B cell (primary cell): ENCODE results near the gene XYLT1. TPM values are rescaled to one million over a fixed set of nuclear protein-coding genes. Genes with fewer than 3 reads are reported as not detected.

Source experiments
- ATAC-seq: fragments of 200-7000 bp; cut with Tn5 transposase; one replicate; pipeline ENCODE4 v1.10.0; 2021; ENCODE audit warnings: low read depth, mild to moderate bottlenecking, moderate number of reproducible peaks, moderate library complexity
- CTCF ChIA-PET: fragments of 350-600 bp; sonication (Branson Sonifier 250); formaldehyde crosslinking; loops from one replicate; lab custom pipeline; 2021; ENCODE audit warnings: antibody characterized with exemption, inconsistent platforms; lab: Charles Lee
- POLR2A ChIA-PET: fragments of 350-600 bp; sonication (Branson Sonifier 250); formaldehyde crosslinking; loops from one replicate; lab custom pipeline; 2021; ENCODE audit warnings: antibody characterized with exemption; lab: Charles Lee
- DNase-seq: peaks from one replicate; pipeline ENCODE4 v3.0.0; 2013
- H2AFZ ChIP-seq: 2 replicates; pipeline ENCODE4 v1.6.1; 2012; ENCODE audit warnings: mild to moderate bottlenecking, low read depth, low read length; ENCODE audit not compliant: insufficient read depth, poor library complexity, severe bottlenecking
- H3K27ac ChIP-seq, 2 donors: 1 replicate in 1 of 2; 2 replicates in 1 of 2; pipeline ENCODE4 v1.5.1; 2012 to 2013; ENCODE audit warnings: low read length in 2 of 2, mild to moderate bottlenecking in 2 of 2, moderate library complexity in 1 of 2
- H3K27me3 ChIP-seq, 4 experiments: fragments of 200-600 bp in 1 of 4; sonication (generic) in 1 of 4; replicated peaks in 1 of 4; 1 replicate in 2 of 4; 2 replicates in 2 of 4; pipeline versions ENCODE4 v1.6.1 to v1.7.0; 2013 to 2016; ENCODE audit warnings: low read length in 3 of 4, mild to moderate bottlenecking in 2 of 4, mixed read lengths in 1 of 4, moderate library complexity in 1 of 4; ENCODE audit not compliant: insufficient read depth in 4 of 4, control insufficient read depth in 3 of 4; ENCODE audit errors: control extremely low read depth in 1 of 4
- H3K36me3 ChIP-seq, 2 experiments: replicated peaks in 1 of 2; 1 replicate in 1 of 2; 2 replicates in 1 of 2; pipeline versions ENCODE4 v1.6.1 to v1.7.1; 2013; ENCODE audit warnings: low read length in 1 of 2; ENCODE audit not compliant: insufficient read depth in 2 of 2, control insufficient read depth in 1 of 2; ENCODE audit errors: control extremely low read depth in 1 of 2, extremely low read depth in 1 of 2
- H3K4me1 ChIP-seq, 2 donors: fragments of 200-600 bp in 1 of 2; sonication (generic) in 1 of 2; 1 replicate in 1 of 2; 2 replicates in 1 of 2; pipeline versions ENCODE4 v1.5.1 to v1.6.1; 2013 to 2017; ENCODE audit warnings: low read length in 2 of 2; ENCODE audit not compliant: control insufficient read depth in 2 of 2, insufficient read depth in 2 of 2
- H3K4me2 ChIP-seq: replicated peaks from 2 replicates; pipeline ENCODE3; 2012; ENCODE audit warnings: mild to moderate bottlenecking, low read depth, low read length; ENCODE audit not compliant: poor library complexity, severe bottlenecking
- H3K4me3 ChIP-seq, 5 experiments: fragments of 200-600 bp in 1 of 5; sonication (generic) in 1 of 5; 1 replicate in 3 of 5; 2 replicates in 2 of 5; pipeline versions ENCODE4 v1.5.1 to v1.7.0; 2011 to 2016; ENCODE audit warnings: low read length in 4 of 5, mild to moderate bottlenecking in 4 of 5, low read depth in 2 of 5, control low read depth in 1 of 5, moderate library complexity in 1 of 5; ENCODE audit not compliant: insufficient read depth in 1 of 5; ENCODE audit errors: control extremely low read depth in 1 of 5, extremely low read depth in 1 of 5
- H3K79me2 ChIP-seq: fragments of 200-600 bp; sonication (generic); one replicate; pipeline ENCODE4 v1.6.0; 2016; ENCODE audit warnings: low read length; ENCODE audit not compliant: control insufficient read depth, insufficient read depth
- H3K9ac ChIP-seq: fragments of 200-600 bp; sonication (generic); 2 replicates; pipeline ENCODE4 v1.6.1; 2017; ENCODE audit warnings: mild to moderate bottlenecking, low read length, moderate library complexity
- H3K9me3 ChIP-seq, 3 donors: one replicate each; pipeline versions ENCODE4 v1.6.1 to v1.7.1; 2013; ENCODE audit warnings: low read length in 2 of 3; ENCODE audit not compliant: control insufficient read depth in 2 of 3, insufficient read depth in 1 of 3; ENCODE audit errors: control extremely low read depth in 1 of 3
- H4K20me1 ChIP-seq: 2 replicates; pipeline ENCODE4 v1.6.0; 2012; ENCODE audit warnings: mild to moderate bottlenecking, low read length; ENCODE audit not compliant: insufficient read depth, control insufficient read depth, poor library complexity, severe bottlenecking
- H3K27ac Mint-ChIP-seq: one replicate; pipeline ENCODE4 v1.8.0; 2021; ENCODE audit warnings: mixed read lengths
- H3K27me3 Mint-ChIP-seq: one replicate; pipeline ENCODE4 v1.8.0; 2021; ENCODE audit warnings: mixed read lengths
- H3K4me1 Mint-ChIP-seq: one replicate; pipeline ENCODE4 v1.8.0; 2021; ENCODE audit warnings: mixed read lengths
- H3K4me3 Mint-ChIP-seq: one replicate; pipeline ENCODE4 v1.8.0; 2021; ENCODE audit warnings: mixed read lengths
- H3K9me3 Mint-ChIP-seq: one replicate; pipeline ENCODE4 v1.8.0; 2022; ENCODE audit warnings: mixed read lengths; ENCODE audit not compliant: insufficient read depth
- EZH2 ChIP-seq: IDR thresholded peaks from 2 replicates; pipeline ENCODE4 v1.6.1; 2012; ENCODE audit warnings: borderline replicate concordance, low read depth, mild to moderate bottlenecking, moderate library complexity, low read length; ENCODE audit not compliant: insufficient read depth, poor library complexity, severe bottlenecking
- WGBS: methylation state at CpG from one replicate; pipeline ENCODE4 v1.1.5; 2013; ENCODE audit warnings: missing lambda C conversion rate; ENCODE audit not compliant: insufficient coverage; 5-methylcytosine and 5-hydroxymethylcytosine counted together
- intact Hi-C: fragments of 100-400 bp; cut with micrococcal nuclease; formaldehyde crosslinking; loops from one replicate; pipeline ENCODE4 v1.10.0; 2022
- polyA plus RNA-seq: library from polyadenylated mRNA; depleted of rRNA; stranded (reverse); fragments of >200 nt; gene quantifications from 2 replicates; pipeline ENCODE4 v1.2.3, GENCODE V29; 2012
- total RNA-seq, 2 donors: library from RNA; stranded (reverse); fragments of 120-200 nt in 1 of 2; gene quantifications; 1 replicate in 1 of 2; 2 replicates in 1 of 2; pipeline versions ENCODE4 v1.2.3 to v1.2.4, GENCODE V29; 2013 to 2022
- TF ChIP-seq, protein P1 (sequence below): fragments of 200-600 bp; IDR thresholded peaks from one replicate; pipeline ENCODE4 v1.8.0; 2022; ENCODE audit warnings: antibody characterized with exemption, mild to moderate bottlenecking

XYLT1 gene
- total and polyA plus RNA-seq, 2 donors (not counting 1 experiment from before 2014, with no cell fraction given): 8.7 to 59.6 TPM

DNA sequence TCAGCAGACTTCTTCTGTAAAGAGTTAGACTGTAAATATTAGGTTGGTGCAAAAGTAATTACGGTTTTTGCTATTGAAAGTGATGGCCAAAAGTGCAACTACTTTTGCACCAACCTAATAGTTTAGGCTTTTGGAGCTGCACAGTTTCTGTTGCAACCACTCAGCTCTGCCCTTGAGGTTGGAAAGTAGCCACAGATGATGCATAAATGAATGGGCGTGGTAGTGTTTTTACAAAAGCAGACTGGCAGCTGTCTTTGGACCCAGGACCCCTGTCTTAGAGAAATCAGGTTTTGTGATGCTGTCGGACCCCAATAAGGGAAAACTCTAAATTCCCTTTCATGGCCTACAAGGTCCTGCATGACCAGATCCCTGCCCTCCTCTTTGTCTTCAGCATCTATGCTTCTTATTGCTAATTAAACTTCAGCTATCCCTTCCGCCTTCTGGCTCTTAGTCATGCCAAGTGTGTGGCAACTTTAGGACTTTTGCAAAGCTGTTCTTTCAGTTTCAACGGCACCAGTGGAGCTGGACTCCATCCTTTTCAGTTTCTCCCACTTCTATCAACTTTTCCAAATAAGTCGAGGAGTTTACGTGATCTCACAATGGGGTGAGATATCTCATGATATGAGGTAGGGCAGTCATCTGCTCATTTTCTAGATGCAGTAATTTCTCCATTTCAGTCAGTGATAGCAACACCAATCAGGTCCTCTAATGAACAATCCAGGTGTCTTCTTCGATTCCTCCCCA, 232.3 kb downstream of the XYLT1 start:
- H3K79me2 ChIP-seq: peaks cover 36% of the 10 kb centered on the region
- H3K4me2 ChIP-seq: no peak overlapping the region
- H3K27me3 ChIP-seq: no peaks in the 10 kb centered on the region
- H3K36me3 ChIP-seq: peaks cover 0 to 3% of the 10 kb centered on the region in 2 experiments
- peaks cover 47% of the 10 kb centered on the region for H3K4me1 Mint-ChIP-seq
- peak overlapping the region; percentile 15 for H3K4me3 Mint-ChIP-seq
- H3K9ac ChIP-seq: no peak overlapping the region
- DNase-seq (no peak), ATAC-seq (no peak)
- no peak overlapping the region for H3K27ac Mint-ChIP-seq
- peaks cover 57% of the 10 kb centered on the region for H4K20me1 ChIP-seq
- H2AFZ ChIP-seq: no peak overlapping the region
- peaks cover 27 to 31% of the 10 kb centered on the region in 2 donors for H3K4me1 ChIP-seq
- no peak overlapping the region for H3K4me3 ChIP-seq
- 92% methylated on average over 4 of the region's 8 CpGs for WGBS
- TF ChIP-seq, protein P1, sequence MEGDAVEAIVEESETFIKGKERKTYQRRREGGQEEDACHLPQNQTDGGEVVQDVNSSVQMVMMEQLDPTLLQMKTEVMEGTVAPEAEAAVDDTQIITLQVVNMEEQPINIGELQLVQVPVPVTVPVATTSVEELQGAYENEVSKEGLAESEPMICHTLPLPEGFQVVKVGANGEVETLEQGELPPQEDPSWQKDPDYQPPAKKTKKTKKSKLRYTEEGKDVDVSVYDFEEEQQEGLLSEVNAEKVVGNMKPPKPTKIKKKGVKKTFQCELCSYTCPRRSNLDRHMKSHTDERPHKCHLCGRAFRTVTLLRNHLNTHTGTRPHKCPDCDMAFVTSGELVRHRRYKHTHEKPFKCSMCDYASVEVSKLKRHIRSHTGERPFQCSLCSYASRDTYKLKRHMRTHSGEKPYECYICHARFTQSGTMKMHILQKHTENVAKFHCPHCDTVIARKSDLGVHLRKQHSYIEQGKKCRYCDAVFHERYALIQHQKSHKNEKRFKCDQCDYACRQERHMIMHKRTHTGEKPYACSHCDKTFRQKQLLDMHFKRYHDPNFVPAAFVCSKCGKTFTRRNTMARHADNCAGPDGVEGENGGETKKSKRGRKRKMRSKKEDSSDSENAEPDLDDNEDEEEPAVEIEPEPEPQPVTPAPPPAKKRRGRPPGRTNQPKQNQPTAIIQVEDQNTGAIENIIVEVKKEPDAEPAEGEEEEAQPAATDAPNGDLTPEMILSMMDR: no peak
- no peak for TF ChIP-seq EZH2
- CTCF ChIA-PET: interaction anchor here (1.4 kb wide), 1 partner anchor 341 kb away, joined by 4 read pairs; no protein-coding TSS in a partner anchor
- POLR2A ChIA-PET: no interaction called here
- H3K27ac ChIP-seq: no peak overlapping the region
- no peaks in the 10 kb centered on the region for H3K27me3 Mint-ChIP-seq
- intact Hi-C loops: no loop called here
- H3K9me3 Mint-ChIP-seq: peaks cover 3% of the 10 kb centered on the region
- no peaks in the 10 kb centered on the region for H3K9me3 ChIP-seq

DNA sequence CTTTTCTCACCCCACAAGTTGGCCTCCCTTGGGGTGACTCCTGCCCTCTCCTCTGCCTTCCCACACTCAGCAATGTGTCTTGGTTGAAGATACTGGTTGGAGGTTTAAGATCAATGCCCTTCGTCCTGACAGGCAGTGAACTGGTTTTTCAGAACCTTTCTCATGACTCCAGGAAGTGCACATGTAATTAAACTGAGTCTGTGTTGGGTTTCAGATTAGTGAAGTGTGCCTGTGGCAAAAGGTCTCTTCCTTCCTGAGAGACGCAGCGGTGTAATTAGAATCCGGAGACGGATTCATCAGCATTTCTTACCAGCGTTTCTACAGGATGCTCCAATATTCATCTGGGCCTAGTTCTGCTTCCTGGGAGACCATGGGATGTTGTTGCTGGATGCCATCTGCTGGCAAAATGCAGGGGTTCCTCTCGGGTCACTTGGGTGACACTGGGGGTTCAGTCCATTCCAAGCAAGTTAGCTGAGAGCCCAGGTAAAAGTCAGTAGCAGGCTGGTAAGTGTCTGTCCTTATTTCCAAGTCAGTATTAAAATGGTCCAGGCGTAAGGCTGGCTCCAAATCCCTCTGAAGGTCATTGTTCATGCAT, 233.3 kb downstream of the XYLT1 start:
- TF ChIP-seq, protein P1: no peak
- TF ChIP-seq EZH2: no peak
- peaks cover 28 to 31% of the 10 kb centered on the region in 2 donors for H3K4me1 ChIP-seq
- no peak overlapping the region for H2AFZ ChIP-seq
- no peaks in the 10 kb centered on the region for H3K9me3 ChIP-seq
- POLR2A ChIA-PET: no interaction called here
- H3K79me2 ChIP-seq: peaks cover 46% of the 10 kb centered on the region
- H3K9ac ChIP-seq: no peak overlapping the region
- H3K27me3 ChIP-seq: no peaks in the 10 kb centered on the region
- H3K27ac ChIP-seq: peak overlapping the region in 1 of 2 donors; percentile 45
- intact Hi-C loops: no loop called here
- CTCF ChIA-PET: interaction anchor here (1.4 kb wide), 1 partner anchor 342 kb away, joined by 4 read pairs; no protein-coding TSS in a partner anchor
- peak overlapping the region in 1 of 5 experiments; percentile 5 for H3K4me3 ChIP-seq
- no peak overlapping the region for H3K27ac Mint-ChIP-seq
- peaks cover 0 to 3% of the 10 kb centered on the region in 2 experiments for H3K36me3 ChIP-seq
- peaks cover 3% of the 10 kb centered on the region for H3K9me3 Mint-ChIP-seq
- H3K27me3 Mint-ChIP-seq: no peaks in the 10 kb centered on the region
- H3K4me3 Mint-ChIP-seq: peak overlapping the region; percentile 48
- peak overlapping the region; percentile 53 for H3K4me2 ChIP-seq
- WGBS: 34% methylated on average over 7 of the region's 8 CpGs
- peak; percentile 16 for DNase-seq
- peaks cover 52% of the 10 kb centered on the region for H3K4me1 Mint-ChIP-seq
- peaks cover 62% of the 10 kb centered on the region for H4K20me1 ChIP-seq
- no peak for ATAC-seq
